GM19452 (cell line): Measurements from ENCODE around the gene NEUROD4.
"Not testable (repeated sequence)": the region's sequence is repeated elsewhere in the genome, so short reads cannot be mapped to it uniquely, and the experiment has no call there.

Experiments
- ATAC-seq: cut with Tn5 transposase; IDR thresholded peaks from one replicate; pipeline ENCODE4 v1.9.1; 2021; ENCODE audit not compliant: unreplicated experiment

Gene NEUROD4, protein sequence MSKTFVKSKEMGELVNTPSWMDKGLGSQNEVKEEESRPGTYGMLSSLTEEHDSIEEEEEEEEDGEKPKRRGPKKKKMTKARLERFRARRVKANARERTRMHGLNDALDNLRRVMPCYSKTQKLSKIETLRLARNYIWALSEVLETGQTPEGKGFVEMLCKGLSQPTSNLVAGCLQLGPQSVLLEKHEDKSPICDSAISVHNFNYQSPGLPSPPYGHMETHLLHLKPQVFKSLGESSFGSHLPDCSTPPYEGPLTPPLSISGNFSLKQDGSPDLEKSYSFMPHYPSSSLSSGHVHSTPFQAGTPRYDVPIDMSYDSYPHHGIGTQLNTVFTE

DNA sequence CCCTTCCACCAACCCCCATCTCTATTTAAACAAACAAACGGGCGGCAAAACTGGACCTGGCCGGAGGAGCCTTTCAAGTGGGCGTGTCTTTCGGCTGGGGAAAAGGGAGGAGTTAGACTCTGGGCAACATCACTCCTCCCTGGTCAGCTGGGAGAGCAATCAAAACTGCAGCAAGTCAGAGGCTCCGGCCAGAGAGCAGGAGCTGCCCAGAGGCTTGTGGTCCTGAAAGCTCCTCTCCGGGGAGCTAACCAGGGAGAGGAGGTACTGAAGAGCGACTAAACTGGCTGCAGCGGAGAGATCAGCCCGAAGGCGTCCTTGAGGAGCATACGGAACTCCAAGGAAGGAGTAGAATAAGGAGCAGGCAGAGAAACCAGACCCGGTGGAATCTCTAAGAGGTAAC lies at the start of gene NEUROD4:
NEUROD4 (plus strand) TSS at position 191 of the 400 bp plus-strand sequence. CDS start 6,466 bp downstream, outside the sequence.
- no peak for ATAC-seq

GRCh38 chr12:54970741-54971140 lies 49.0 kb upstream of the NEUROD4 start:
- no peak for ATAC-seq

- ATAC-seq: no peak
These were observed 46.2 kb upstream of the NEUROD4 start for GRCh38 chr12:54973556-54973955.

GRCh38 chr12:54974279-54974678 lies 45.5 kb upstream of the NEUROD4 start:
- ATAC-seq: no peak

- no peak for ATAC-seq
These were observed 44.5 kb upstream of the NEUROD4 start for GRCh38 chr12:54975272-54975671.

DNA sequence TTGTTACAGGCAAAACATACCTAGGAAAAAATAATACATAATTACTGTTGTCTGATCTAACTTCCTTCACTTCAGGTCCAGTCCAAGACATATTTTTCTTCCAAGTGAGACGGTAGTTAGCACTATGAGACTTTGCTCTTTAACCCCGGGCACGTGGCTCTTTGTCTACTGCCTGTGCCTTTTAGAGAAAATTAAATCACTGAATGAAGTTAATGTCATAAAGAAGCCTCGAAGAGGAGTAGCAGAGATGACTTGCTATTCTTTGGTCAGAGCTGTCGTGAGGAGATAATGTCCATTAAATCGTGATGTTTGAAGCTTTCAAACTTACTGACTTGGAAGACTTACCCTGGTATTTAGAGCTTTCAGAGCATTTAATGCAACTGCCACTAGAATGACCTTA lies 43.9 kb upstream of the NEUROD4 start:
- ATAC-seq: no peak

DNA sequence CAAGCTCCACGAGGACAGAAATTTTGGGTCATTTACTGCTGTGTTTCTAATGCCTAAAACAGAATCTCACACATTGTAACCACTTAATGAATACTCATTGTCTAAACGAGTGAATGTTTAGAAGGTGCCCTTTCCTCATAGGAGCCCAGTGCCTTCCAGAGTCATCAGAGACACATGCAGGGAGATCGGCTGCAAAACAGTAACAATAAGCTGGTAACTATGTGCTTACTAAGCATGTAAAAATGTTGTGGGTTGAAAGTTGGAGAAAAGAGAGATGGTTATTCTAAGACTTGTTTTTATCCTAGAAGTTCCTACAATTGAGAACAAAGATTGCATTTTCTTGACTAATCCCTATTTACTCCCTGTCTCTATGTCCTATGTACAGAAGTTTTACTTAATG lies 42.6 kb upstream of the NEUROD4 start:
- ATAC-seq: no peak

DNA sequence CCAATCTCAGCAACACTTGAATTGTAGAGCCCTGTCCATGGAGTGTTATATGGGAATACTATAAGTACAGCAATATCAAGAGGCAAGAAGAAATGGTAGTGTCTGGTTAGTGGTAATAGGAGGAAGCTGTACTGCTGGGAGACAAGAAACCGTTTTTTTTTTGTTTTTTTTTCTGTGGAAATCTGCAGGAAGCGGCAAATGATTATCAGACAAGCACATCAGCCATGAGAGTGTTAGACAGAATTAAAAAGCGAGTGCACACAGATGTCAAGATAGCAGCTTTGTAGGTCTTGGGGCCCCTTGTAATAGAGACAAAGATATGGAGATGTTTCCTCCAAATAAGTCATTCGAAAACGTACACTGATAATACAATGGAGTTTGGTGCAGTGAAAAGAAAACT lies 41.9 kb upstream of the NEUROD4 start:
- ATAC-seq: no peak

GRCh38 chr12:54980341-54980740 lies 39.4 kb upstream of the NEUROD4 start:
- ATAC-seq: no peak

GRCh38 chr12:54981796-54982195 lies 38.0 kb upstream of the NEUROD4 start:
- ATAC-seq: no peak

GRCh38 chr12:54983536-54984101 lies 36.2 kb upstream of the NEUROD4 start:
- ATAC-seq: no peak

DNA sequence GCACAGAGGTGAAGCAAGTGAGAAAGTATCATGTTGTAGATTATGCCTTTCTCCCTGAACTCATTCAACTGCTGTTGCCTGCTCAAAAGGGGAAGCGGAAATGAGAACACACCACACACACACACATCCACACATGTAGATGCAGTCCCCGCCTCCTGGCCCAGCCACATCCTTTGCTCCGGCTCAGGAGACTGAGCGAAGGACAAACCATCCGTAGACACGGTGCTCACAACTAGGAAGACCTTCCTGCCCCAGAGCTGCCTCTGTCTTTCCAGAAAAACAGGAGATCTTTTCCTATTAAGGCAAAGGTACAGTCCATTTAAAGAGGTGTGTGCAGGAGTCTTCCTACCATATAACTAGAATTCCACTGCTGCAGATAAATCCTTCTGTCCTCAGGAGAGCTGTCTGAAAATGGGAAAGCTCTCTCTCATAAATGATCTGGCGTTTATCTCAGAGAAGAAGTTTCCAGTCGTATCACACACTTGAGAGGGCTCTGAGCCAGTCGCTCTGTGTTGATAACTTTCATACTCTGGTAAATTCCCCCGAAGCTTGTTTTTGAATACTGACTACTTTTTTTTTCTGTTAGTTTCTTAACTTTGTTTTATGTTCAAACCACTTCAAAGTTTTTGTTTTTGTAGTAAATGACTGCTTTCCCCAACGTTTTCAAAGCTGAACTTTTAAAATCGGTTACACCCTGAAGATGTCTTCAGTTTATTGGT lies 35.0 kb upstream of the NEUROD4 start, which contains the start of gene TESPA1:
TESPA1 (minus strand) TSS at position 105 of the 719 bp plus-strand sequence. CDS start 10,200 bp downstream, outside the sequence.
- peak; percentile 97 for ATAC-seq

- not testable (repeated sequence) for ATAC-seq
These were observed 33.0 kb upstream of the NEUROD4 start for GRCh38 chr12:54986773-54987172.

- no peak for ATAC-seq
These were observed 32.1 kb upstream of the NEUROD4 start for GRCh38 chr12:54987611-54988231.

- ATAC-seq: no peak
These were observed 31.2 kb upstream of the NEUROD4 start for GRCh38 chr12:54988402-54989054.

- ATAC-seq: no peak
These were observed 29.9 kb upstream of the NEUROD4 start for GRCh38 chr12:54989829-54990228.

GRCh38 chr12:54991161-54991990 lies 28.4 kb upstream of the NEUROD4 start:
- ATAC-seq: peak; percentile 70

GRCh38 chr12:54991991-54992375 lies 27.8 kb upstream of the NEUROD4 start:
- ATAC-seq: peak; percentile 45

DNA sequence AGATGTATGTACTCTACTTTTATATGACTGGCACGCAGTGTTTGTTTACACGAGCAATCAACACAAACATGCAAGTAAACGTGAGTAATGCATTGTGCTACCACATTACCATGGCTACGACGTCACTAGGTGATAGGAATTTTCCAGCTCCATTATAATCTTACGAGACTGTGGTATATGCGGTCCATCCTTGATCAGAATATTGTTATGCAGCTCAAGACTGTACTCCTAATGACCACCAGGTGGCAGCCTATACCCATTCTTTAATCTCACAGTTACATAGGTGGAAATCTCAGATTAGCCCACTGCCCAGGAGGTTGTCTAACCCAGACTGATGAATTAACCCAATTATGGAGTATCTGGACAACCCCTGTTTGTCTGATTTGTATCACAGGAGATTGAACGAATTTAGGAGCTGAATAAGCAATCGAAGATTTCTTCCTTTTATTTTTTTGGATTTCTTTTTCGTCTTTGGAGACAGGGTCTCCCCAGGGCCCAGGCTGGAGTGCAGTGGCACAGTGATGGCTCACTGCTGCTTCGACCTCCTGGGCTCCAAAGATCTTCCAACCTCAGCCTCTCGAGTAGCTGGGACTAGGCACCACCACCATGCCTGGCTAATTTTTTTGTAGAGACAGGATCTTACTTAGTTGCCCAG lies 26.5 kb upstream of the NEUROD4 start:
- peak; percentile 48 for ATAC-seq

DNA sequence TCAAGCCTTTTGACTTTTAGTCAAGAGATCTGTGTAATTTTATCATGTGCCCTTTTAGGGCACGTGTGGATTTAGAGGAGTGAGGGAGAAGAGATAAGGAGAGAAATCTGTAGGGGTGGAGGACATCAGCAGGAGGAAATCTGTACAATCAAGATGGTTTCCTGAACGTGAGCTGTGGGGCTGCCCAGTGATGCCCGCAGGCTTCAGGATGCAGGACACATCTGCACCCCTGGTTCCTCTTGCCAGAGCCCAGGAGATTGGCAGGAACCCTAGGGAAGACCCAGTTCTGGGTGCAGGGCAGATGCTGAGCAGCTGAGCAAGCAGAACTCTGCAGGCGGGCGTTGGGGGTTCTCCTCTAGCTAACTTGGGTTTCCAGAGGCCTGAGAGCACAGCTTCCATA lies 23.6 kb upstream of the NEUROD4 start:
- no peak for ATAC-seq
